ENCODE data around the gene TMTC3.

Gene TMTC3

GRCh38 chr12:88144546-88145468, 2.7 kb downstream of the TMTC3 start:
- no peak overlapping the region for H3K27ac ChIP-seq (replicated peaks)
- no peak overlapping the region for H3K4me3 ChIP-seq (replicated peaks; ENCODE audit: insufficient read depth, low read length)
- TF ChIP-seq REST (IDR thresholded peaks at IDR 0.05; ENCODE audit: insufficient replicate concordance, low read depth) (no peak), POLR2AphosphoS5 (IDR thresholded peaks at IDR 0.05; ENCODE audit: low read depth) (no peak), CTCF (IDR thresholded peaks at IDR 0.05; ENCODE audit: insufficient read depth, low read length) (no peak), SPI1 (IDR thresholded peaks at IDR 0.05; ENCODE audit: borderline replicate concordance, low read depth) (no peak), GABPA (IDR thresholded peaks at IDR 0.05; ENCODE audit: low read depth) (no peak)
- no peak for DNase-seq (ENCODE audit: low read depth in 1 of 2, low spot score in 1 of 2)
- H3K27me3 ChIP-seq (ENCODE audit: insufficient read depth, poor library complexity, severe bottlenecking), result no peaks in the 10 kb centered on the region

GRCh38 chr12:88145567-88146505, 3.7 kb downstream of the TMTC3 start:
- no peaks in the 10 kb centered on the region for H3K27me3 ChIP-seq (ENCODE audit: insufficient read depth, poor library complexity, severe bottlenecking)
- no peak overlapping the region for H3K4me3 ChIP-seq (replicated peaks; ENCODE audit: insufficient read depth, low read length)
- TF ChIP-seq POLR2AphosphoS5 (IDR thresholded peaks at IDR 0.05; ENCODE audit: low read depth) (no peak), GABPA (IDR thresholded peaks at IDR 0.05; ENCODE audit: low read depth) (no peak), SPI1 (IDR thresholded peaks at IDR 0.05; ENCODE audit: borderline replicate concordance, low read depth) (no peak), CTCF (IDR thresholded peaks at IDR 0.05; ENCODE audit: insufficient read depth, low read length) (no peak), REST (IDR thresholded peaks at IDR 0.05; ENCODE audit: insufficient replicate concordance, low read depth) (no peak)
- DNase-seq (ENCODE audit: low read depth in 1 of 2, low spot score in 1 of 2), result no peak
- H3K27ac ChIP-seq (replicated peaks), result no peak overlapping the region

GRCh38 chr12:88150063-88150462, 8.0 kb downstream of the TMTC3 start:
- TF ChIP-seq REST (IDR thresholded peaks at IDR 0.05; ENCODE audit: insufficient replicate concordance, low read depth) (no peak), SPI1 (IDR thresholded peaks at IDR 0.05; ENCODE audit: borderline replicate concordance, low read depth) (no peak)
- H3K27ac ChIP-seq (replicated peaks), result no peak overlapping the region
- no peak for DNase-seq (ENCODE audit: low read depth in 1 of 2, low spot score in 1 of 2)
- H3K4me3 ChIP-seq (replicated peaks; ENCODE audit: insufficient read depth, low read length), result no peak overlapping the region
- no peaks in the 10 kb centered on the region for H3K27me3 ChIP-seq (ENCODE audit: insufficient read depth, poor library complexity, severe bottlenecking)

Measured in HL-60 (cell line).